SU-DHL-6 (cell line): ENCODE results near the gene REC114.
"Not testable (repeated sequence)": the region's sequence is repeated elsewhere in the genome, so short reads cannot be mapped to it uniquely, and the experiment has no call there.

Experiments
- H2AFZ ChIP-seq: fragments of 200-600 bp; sonication (generic); 2 replicates; pipeline ENCODE4 v1.6.1; 2014; ENCODE audit warnings: low read depth, mild to moderate bottlenecking, moderate library complexity, mixed read lengths, antibody characterized with exemption, low read length; ENCODE audit not compliant: severe bottlenecking
- H3F3A ChIP-seq: fragments of 200-600 bp; shearing (Covaris generic); 2 replicates; pipeline ENCODE4 v1.6.0; 2016; ENCODE audit warnings: antibody characterized with exemption, mild to moderate bottlenecking; ENCODE audit not compliant: insufficient read depth
- H3K27ac ChIP-seq: fragments of 200-600 bp; sonication (generic); 2 replicates; pipeline ENCODE4 v1.5.1; 2016; ENCODE audit warnings: low read depth, mild to moderate bottlenecking, low read length, moderate library complexity, mixed read lengths
- H3K27me3 ChIP-seq: fragments of 200-600 bp; sonication (generic), shearing (Covaris generic); 2 replicates; pipeline ENCODE4 v1.6.0; 2014; ENCODE audit warnings: mild to moderate bottlenecking, low read length
- H3K36me3 ChIP-seq: fragments of 200-600 bp; sonication (generic); 2 replicates; pipeline ENCODE4 v1.6.1; 2014; ENCODE audit warnings: mild to moderate bottlenecking, low read length, mixed read lengths
- H3K4me2 ChIP-seq: fragments of 300-600, 200-600 bp; shearing (Covaris generic), sonication (generic); 2 replicates; pipeline ENCODE4 v1.6.0; 2014; ENCODE audit warnings: low read length, low read depth, mild to moderate bottlenecking; ENCODE audit not compliant: poor library complexity, severe bottlenecking
- H3K4me3 ChIP-seq: fragments of 200-600 bp; sonication (generic); 2 replicates; pipeline ENCODE4 v1.5.1; 2014; ENCODE audit warnings: antibody characterized with exemption, low read length, mild to moderate bottlenecking, mixed read lengths; ENCODE audit not compliant: insufficient read depth, poor library complexity, severe bottlenecking
- H3K79me2 ChIP-seq: fragments of 200-600 bp; sonication (generic); 2 replicates; pipeline ENCODE4 v1.6.1; 2014; ENCODE audit warnings: mild to moderate bottlenecking, low read length, moderate library complexity; ENCODE audit not compliant: insufficient read depth
- H3K9ac ChIP-seq: fragments of 200-600 bp; sonication (generic); 2 replicates; pipeline ENCODE4 v1.7.0; 2014; ENCODE audit warnings: mild to moderate bottlenecking, low read length
- H3K9me2 ChIP-seq: fragments of 200-600 bp; sonication (generic); replicated peaks from 2 replicates; pipeline ENCODE4 v1.6.1; 2014; ENCODE audit warnings: low read length; ENCODE audit not compliant: insufficient read depth
- H3K9me3 ChIP-seq: fragments of 200-600 bp; sonication (generic); 2 replicates; pipeline ENCODE4 v1.6.1; 2014; ENCODE audit warnings: low read length, mixed read lengths; ENCODE audit not compliant: insufficient read depth
- H4K20me1 ChIP-seq: fragments of 200-600 bp; sonication (generic); 2 replicates; pipeline ENCODE4 v1.6.1; 2014; ENCODE audit warnings: low read depth, mild to moderate bottlenecking, antibody characterized with exemption, low read length, moderate library complexity, mixed read lengths
- EZH2phosphoT487 ChIP-seq: fragments of 200-600 bp; sonication (generic), shearing (Covaris generic); conservative IDR thresholded peaks from 2 replicates; pipeline ENCODE4 v1.6.1; 2018; ENCODE audit warnings: mild to moderate bottlenecking, antibody characterized with exemption, low read length, moderate library complexity, mixed read lengths
- TF ChIP-seq, protein P1 (sequence below): fragments of 200-600 bp; sonication (generic); IDR thresholded peaks from one replicate; pipeline ENCODE4 v1.5.1; 2017; ENCODE audit warnings: antibody characterized with exemption, mild to moderate bottlenecking, low read length, moderate library complexity; ENCODE audit not compliant: insufficient read depth, poor library complexity, severe bottlenecking

The REC114 gene

DNA sequence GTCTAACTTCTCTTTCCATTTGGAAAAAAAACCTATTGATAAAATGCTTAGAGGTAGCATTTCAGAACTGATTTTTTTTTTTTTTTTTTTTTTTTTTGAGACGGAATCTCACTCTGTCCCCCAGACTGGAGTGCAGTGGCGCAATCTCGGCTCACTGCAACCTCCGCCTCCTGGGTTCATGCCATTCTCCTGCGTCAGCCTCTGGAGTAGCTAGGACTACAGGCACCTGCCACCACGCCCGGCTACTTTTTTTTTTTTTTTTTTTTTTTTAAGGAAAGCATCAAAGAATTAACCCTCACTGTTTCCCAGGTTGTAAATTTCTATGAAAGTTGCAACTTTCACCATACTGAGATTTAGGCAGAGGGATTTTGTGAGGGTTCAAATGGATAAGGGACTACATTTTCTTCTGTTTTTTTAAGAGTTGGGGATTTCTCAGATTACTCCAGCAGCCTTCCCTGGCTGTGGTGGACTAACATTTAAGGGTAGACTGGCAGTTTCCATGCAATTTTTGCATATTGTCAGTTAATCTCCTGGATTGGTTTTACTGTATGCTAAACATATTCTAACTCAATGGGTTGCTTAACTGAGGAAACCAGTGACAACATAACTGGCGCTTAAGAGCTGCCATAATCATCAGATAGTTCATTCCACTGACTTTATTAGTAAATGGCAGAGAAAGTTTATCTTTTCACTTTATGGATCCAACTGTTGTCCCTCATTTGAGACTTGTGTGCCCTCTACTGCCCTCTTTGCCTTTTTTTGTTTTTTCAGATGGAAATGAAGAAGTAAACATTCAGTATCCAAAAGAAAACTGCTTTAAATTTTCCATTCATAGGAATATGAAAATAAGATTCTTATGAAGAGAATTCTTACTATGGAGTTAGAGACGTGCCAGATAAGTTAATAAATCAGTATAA is 96.5 kb downstream of the REC114 start:
- no peaks in the 10 kb centered on the region for H3K36me3 ChIP-seq
- H3K4me3 ChIP-seq, result no peak overlapping the region
- H3K27me3 ChIP-seq, result no peaks in the 10 kb centered on the region
- H3K9me2 ChIP-seq, result no peaks in the 10 kb centered on the region
- H2AFZ ChIP-seq, result no peak overlapping the region
- H3K9me3 ChIP-seq, result no peaks in the 10 kb centered on the region
- no peaks in the 10 kb centered on the region for H3F3A ChIP-seq
- H3K79me2 ChIP-seq, result no peaks in the 10 kb centered on the region
- no peaks in the 10 kb centered on the region for H4K20me1 ChIP-seq
- H3K9ac ChIP-seq, result no peak overlapping the region
- H3K4me2 ChIP-seq, result no peak overlapping the region
- TF ChIP-seq EZH2phosphoT487, result no peak
- TF ChIP-seq, protein P1, sequence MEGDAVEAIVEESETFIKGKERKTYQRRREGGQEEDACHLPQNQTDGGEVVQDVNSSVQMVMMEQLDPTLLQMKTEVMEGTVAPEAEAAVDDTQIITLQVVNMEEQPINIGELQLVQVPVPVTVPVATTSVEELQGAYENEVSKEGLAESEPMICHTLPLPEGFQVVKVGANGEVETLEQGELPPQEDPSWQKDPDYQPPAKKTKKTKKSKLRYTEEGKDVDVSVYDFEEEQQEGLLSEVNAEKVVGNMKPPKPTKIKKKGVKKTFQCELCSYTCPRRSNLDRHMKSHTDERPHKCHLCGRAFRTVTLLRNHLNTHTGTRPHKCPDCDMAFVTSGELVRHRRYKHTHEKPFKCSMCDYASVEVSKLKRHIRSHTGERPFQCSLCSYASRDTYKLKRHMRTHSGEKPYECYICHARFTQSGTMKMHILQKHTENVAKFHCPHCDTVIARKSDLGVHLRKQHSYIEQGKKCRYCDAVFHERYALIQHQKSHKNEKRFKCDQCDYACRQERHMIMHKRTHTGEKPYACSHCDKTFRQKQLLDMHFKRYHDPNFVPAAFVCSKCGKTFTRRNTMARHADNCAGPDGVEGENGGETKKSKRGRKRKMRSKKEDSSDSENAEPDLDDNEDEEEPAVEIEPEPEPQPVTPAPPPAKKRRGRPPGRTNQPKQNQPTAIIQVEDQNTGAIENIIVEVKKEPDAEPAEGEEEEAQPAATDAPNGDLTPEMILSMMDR, result no peak
- no peak overlapping the region for H3K27ac ChIP-seq

DNA sequence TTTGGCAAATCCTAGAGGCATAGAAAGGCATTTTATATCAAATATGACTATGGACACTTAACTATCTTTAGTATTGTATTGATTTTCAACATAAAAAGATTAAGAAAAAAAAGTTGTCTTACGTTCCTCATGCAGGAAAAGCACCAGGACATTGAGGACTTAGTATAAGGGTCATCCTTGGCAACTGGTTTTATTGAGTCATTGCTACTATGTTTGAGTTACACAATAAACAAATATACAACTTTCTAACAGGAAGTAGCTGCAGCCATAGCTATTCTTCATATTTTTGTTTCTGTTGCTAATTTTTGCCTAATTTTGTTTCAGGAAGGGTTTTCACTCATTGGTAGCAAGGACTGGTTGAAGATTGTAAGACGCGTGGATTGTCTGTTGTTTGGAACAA is 97.2 kb downstream of the REC114 start:
- TF ChIP-seq, protein P1, result no peak
- TF ChIP-seq EZH2phosphoT487, result no peak
- no peaks in the 10 kb centered on the region for H3K36me3 ChIP-seq
- no peaks in the 10 kb centered on the region for H3K79me2 ChIP-seq
- H3F3A ChIP-seq, result no peaks in the 10 kb centered on the region
- H3K9me3 ChIP-seq, result no peaks in the 10 kb centered on the region
- H3K4me3 ChIP-seq, result no peak overlapping the region
- H3K9me2 ChIP-seq, result no peaks in the 10 kb centered on the region
- no peak overlapping the region for H3K9ac ChIP-seq
- H2AFZ ChIP-seq, result no peak overlapping the region
- H4K20me1 ChIP-seq, result no peaks in the 10 kb centered on the region
- no peak overlapping the region for H3K27ac ChIP-seq
- H3K27me3 ChIP-seq, result no peaks in the 10 kb centered on the region
- no peak overlapping the region for H3K4me2 ChIP-seq

GRCh38 chr15:73541479-73541878 is 98.5 kb downstream of the REC114 start:
- no peak for TF ChIP-seq EZH2phosphoT487
- TF ChIP-seq, protein P1, result no peak
- no peaks in the 10 kb centered on the region for H3K9me3 ChIP-seq
- H2AFZ ChIP-seq, result no peak overlapping the region
- H3K36me3 ChIP-seq, result no peaks in the 10 kb centered on the region
- H4K20me1 ChIP-seq, result no peaks in the 10 kb centered on the region
- H3K4me3 ChIP-seq, result no peak overlapping the region
- no peaks in the 10 kb centered on the region for H3K79me2 ChIP-seq
- H3K9me2 ChIP-seq, result no peaks in the 10 kb centered on the region
- H3K27ac ChIP-seq, result no peak overlapping the region
- H3K27me3 ChIP-seq, result no peaks in the 10 kb centered on the region
- no peak overlapping the region for H3K9ac ChIP-seq
- no peak overlapping the region for H3K4me2 ChIP-seq
- no peaks in the 10 kb centered on the region for H3F3A ChIP-seq

GRCh38 chr15:73548925-73549324 is 106.0 kb downstream of the REC114 start:
- H3K9ac ChIP-seq, H3K9me2 ChIP-seq, H2AFZ ChIP-seq, H3K4me2 ChIP-seq, H3K27ac ChIP-seq, H3K9me3 ChIP-seq, H4K20me1 ChIP-seq, H3K79me2 ChIP-seq, H3K36me3 ChIP-seq, H3K4me3 ChIP-seq, H3F3A ChIP-seq, H3K27me3 ChIP-seq: not testable (repeated sequence)
